GM12873 (cell line): Measurements from ENCODE around the gene SRMS.

Source experiments
- CTCF ChIP-seq: IDR thresholded peaks from 2 replicates; pipeline ENCODE4 v1.5.1; 2012; ENCODE audit warnings: low read depth, mild to moderate bottlenecking, moderate library complexity, low read length, control low read depth; ENCODE audit not compliant: insufficient read depth; ENCODE audit errors: missing control alignments

Gene SRMS

GRCh38 chr20:63503524-63503923 is 44.0 kb downstream of the SRMS start:
- TF ChIP-seq CTCF, result no peak

- TF ChIP-seq CTCF, result no peak
These were observed 44.8 kb downstream of the SRMS start for GRCh38 chr20:63502671-63503172.

- no peak for TF ChIP-seq CTCF
These were observed 45.5 kb downstream of the SRMS start for GRCh38 chr20:63501818-63502670.

- TF ChIP-seq CTCF, result no peak
These were observed 46.4 kb downstream of the SRMS start for GRCh38 chr20:63500902-63501817.

GRCh38 chr20:63500151-63500901 is 47.2 kb downstream of the SRMS start:
- TF ChIP-seq CTCF, result no peak

GRCh38 chr20:63499338-63499969 is 48.1 kb downstream of the SRMS start:
- no peak for TF ChIP-seq CTCF
